ENCODE measurements around the gene FEN1. TPM values are rescaled to one million over a fixed set of nuclear protein-coding genes. Genes with fewer than 3 reads are reported as not detected.
A peak's percentile ranks its signal among the peaks of the same experiment; 100 is the strongest.

FEN1 gene
- total and polyA plus RNA-seq, 4 donors = 4.5 to 46.5 (median 9.5) TPM

DNA sequence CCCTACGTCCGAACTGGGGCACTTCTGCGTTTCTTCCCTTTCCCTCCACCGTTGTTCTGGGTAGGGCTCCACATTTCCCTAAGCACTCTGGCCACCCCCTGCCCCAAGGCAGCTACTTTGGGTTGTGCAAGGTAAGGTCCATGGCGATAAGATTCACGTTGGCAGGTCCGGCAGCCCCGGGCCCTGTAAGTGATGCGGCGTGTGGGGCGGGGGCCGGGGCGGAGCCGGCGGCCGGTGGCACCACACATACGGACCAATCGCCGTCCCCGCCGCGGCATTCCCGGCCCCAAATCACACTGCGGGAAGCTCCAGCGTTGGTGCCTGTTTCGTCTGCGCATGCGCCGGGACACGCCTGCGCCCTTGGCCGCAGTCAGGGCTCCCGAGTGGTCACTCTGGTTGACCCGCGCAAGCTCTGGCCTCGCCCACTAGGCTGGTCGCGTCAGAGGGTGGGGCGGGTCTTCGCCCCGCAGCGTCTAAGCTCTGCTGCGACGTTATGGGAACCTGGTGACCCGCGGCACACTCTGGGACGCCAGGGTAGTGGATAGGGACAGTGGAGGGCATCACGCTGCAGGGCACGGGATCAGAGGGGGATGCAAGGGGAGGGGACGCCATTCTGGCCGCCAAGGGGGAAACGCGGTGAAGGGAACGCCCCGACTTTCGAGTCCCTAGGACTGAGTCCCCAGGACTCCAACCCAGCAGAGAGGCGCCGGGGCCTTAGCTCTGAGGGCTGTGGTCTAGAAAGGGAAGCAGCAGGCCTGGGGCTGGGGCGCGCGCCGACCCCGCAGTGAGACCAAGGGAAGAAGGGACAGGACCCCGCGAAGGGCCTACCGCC lies 22.5 kb downstream of the FEN1 start:
- Histone ChIP-seq H3K9ac (ENCODE audit: low read depth in 1 of 2, low read length in 2 of 2) (peak overlapping the region; percentile 34 to 67), H3K9me3 (ENCODE audit: control insufficient read depth in 4 of 4, low read length in 3 of 4) (no peaks in the 10 kb centered on the region), H3K27ac (ENCODE audit: low read depth in 1 of 2, low read length in 2 of 2) (peak overlapping the region; percentile 93 to 95), H3K4me3 (ENCODE audit: low read depth in 1 of 3, low read length in 3 of 3) (peak overlapping the region; percentile 48 to 67 (median 48)), H3K36me3 (ENCODE audit: control insufficient read depth in 4 of 4, insufficient read depth in 3 of 4, low read depth in 1 of 4, low read length in 3 of 4) (peaks cover 0 to 17% (median 6%) of the 10 kb centered on the region in 4 donors), H3K27me3 (ENCODE audit: control insufficient read depth in 4 of 4, insufficient read depth in 4 of 4, low read length in 3 of 4) (no peaks in the 10 kb centered on the region), H3K4me1 (ENCODE audit: control insufficient read depth in 4 of 4, insufficient read depth in 4 of 4, low read length in 3 of 4) (peaks cover 4 to 24% (median 10%) of the 10 kb centered on the region in 4 donors)
- TF ChIP-seq RXRA (IDR thresholded peaks at IDR 0.05) (peak; percentile 67 to 68), HNF4G (IDR thresholded peaks at IDR 0.05) (no peak), YY1 (IDR thresholded peaks at IDR 0.05) (peak; percentile 89), CTCF (IDR thresholded peaks at IDR 0.05; ENCODE audit: low read depth, low read length, missing input control) (no peak), FOXA2 (IDR thresholded peaks at IDR 0.05) (peak; percentile 4), RAD21 (IDR thresholded peaks at IDR 0.05) (peak in 1 of 2 donors; percentile 9), EGR1 (IDR thresholded peaks at IDR 0.05; ENCODE audit: low read depth in 2 of 2) (no peak), TAF1 (conservative IDR thresholded peaks at IDR 0.05) (peak; percentile 81), JUND (IDR thresholded peaks at IDR 0.05) (peak in 1 of 2 donors; percentile 15), HNF4A (conservative IDR thresholded peaks at IDR 0.05) (peak; percentile 39 to 45), GABPA (IDR thresholded peaks at IDR 0.05 in 1 of 2, conservative IDR thresholded peaks at IDR 0.05 in 1 of 2) (no peak), FOXA1 (IDR thresholded peaks at IDR 0.05) (peak; percentile 9), SP1 (IDR thresholded peaks at IDR 0.05) (peak; percentile 80), NR2F2 (IDR thresholded peaks at IDR 0.05) (no peak)
- TF ChIP-seq, protein P1, sequence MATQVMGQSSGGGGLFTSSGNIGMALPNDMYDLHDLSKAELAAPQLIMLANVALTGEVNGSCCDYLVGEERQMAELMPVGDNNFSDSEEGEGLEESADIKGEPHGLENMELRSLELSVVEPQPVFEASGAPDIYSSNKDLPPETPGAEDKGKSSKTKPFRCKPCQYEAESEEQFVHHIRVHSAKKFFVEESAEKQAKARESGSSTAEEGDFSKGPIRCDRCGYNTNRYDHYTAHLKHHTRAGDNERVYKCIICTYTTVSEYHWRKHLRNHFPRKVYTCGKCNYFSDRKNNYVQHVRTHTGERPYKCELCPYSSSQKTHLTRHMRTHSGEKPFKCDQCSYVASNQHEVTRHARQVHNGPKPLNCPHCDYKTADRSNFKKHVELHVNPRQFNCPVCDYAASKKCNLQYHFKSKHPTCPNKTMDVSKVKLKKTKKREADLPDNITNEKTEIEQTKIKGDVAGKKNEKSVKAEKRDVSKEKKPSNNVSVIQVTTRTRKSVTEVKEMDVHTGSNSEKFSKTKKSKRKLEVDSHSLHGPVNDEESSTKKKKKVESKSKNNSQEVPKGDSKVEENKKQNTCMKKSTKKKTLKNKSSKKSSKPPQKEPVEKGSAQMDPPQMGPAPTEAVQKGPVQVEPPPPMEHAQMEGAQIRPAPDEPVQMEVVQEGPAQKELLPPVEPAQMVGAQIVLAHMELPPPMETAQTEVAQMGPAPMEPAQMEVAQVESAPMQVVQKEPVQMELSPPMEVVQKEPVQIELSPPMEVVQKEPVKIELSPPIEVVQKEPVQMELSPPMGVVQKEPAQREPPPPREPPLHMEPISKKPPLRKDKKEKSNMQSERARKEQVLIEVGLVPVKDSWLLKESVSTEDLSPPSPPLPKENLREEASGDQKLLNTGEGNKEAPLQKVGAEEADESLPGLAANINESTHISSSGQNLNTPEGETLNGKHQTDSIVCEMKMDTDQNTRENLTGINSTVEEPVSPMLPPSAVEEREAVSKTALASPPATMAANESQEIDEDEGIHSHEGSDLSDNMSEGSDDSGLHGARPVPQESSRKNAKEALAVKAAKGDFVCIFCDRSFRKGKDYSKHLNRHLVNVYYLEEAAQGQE (IDR thresholded peaks at IDR 0.05) = peak; percentile 80
- TF ChIP-seq, protein P2, sequence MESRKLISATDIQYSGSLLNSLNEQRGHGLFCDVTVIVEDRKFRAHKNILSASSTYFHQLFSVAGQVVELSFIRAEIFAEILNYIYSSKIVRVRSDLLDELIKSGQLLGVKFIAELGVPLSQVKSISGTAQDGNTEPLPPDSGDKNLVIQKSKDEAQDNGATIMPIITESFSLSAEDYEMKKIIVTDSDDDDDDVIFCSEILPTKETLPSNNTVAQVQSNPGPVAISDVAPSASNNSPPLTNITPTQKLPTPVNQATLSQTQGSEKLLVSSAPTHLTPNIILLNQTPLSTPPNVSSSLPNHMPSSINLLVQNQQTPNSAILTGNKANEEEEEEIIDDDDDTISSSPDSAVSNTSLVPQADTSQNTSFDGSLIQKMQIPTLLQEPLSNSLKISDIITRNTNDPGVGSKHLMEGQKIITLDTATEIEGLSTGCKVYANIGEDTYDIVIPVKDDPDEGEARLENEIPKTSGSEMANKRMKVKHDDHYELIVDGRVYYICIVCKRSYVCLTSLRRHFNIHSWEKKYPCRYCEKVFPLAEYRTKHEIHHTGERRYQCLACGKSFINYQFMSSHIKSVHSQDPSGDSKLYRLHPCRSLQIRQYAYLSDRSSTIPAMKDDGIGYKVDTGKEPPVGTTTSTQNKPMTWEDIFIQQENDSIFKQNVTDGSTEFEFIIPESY (IDR thresholded peaks at IDR 0.05) = peak; percentile 27
- TF ChIP-seq, protein P3, sequence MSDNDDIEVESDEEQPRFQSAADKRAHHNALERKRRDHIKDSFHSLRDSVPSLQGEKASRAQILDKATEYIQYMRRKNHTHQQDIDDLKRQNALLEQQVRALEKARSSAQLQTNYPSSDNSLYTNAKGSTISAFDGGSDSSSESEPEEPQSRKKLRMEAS (IDR thresholded peaks at IDR 0.05) = no peak
- TF ChIP-seq, protein P4, sequence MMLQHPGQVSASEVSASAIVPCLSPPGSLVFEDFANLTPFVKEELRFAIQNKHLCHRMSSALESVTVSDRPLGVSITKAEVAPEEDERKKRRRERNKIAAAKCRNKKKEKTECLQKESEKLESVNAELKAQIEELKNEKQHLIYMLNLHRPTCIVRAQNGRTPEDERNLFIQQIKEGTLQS (IDR thresholded peaks at IDR 0.05) = no peak
- WGBS = 2% methylated on average over 66 of the region's 66 CpGs
- peak; percentile 89 for DNase-seq (ENCODE audit: low spot score)

Data from liver (tissue), 9 donors.